OCI-LY3 (cell line): ENCODE data around the gene TCF4.

ENCODE experiments used
- EZH2phosphoT487 ChIP-seq: fragments of 200-600 bp; shearing (Covaris generic); IDR thresholded peaks from 2 replicates; pipeline ENCODE4 v1.6.1; 2018; ENCODE audit warnings: antibody characterized with exemption, mixed run types, low read depth
- TF ChIP-seq, protein P1 (sequence below): fragments of 200-600, 300-600 bp; sonication (generic); IDR thresholded peaks from 2 replicates; pipeline ENCODE4 v1.5.1; 2014; ENCODE audit warnings: antibody characterized with exemption, low read length, low read depth

DNA sequence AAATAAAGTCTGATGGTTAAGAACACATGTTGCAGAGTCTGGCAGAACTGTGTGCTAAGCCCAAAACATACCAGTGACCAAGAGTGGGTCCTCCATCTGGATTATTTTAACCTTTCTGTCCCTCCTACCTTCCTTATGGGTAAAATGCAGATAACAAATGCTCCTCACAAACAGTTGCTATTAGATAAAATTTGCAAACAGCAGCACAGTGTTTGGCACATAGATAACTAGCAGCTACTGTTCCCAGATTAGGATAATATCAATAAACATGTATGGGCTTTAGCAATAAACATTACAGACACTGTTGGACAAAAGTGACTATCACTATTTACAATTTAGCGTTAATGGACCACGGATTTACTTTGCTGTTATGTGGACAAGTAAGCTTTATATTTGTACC is 154.9 kb downstream of the TCF4 start:
- TF ChIP-seq, protein P1, sequence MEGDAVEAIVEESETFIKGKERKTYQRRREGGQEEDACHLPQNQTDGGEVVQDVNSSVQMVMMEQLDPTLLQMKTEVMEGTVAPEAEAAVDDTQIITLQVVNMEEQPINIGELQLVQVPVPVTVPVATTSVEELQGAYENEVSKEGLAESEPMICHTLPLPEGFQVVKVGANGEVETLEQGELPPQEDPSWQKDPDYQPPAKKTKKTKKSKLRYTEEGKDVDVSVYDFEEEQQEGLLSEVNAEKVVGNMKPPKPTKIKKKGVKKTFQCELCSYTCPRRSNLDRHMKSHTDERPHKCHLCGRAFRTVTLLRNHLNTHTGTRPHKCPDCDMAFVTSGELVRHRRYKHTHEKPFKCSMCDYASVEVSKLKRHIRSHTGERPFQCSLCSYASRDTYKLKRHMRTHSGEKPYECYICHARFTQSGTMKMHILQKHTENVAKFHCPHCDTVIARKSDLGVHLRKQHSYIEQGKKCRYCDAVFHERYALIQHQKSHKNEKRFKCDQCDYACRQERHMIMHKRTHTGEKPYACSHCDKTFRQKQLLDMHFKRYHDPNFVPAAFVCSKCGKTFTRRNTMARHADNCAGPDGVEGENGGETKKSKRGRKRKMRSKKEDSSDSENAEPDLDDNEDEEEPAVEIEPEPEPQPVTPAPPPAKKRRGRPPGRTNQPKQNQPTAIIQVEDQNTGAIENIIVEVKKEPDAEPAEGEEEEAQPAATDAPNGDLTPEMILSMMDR: no peak
- no peak for TF ChIP-seq EZH2phosphoT487
